Activated effector memory CD4-positive, alpha-beta T cell treated with Interleukin-2 at 50 U/mL for 16 hours (primary cell): Measurements from ENCODE around the gene DNAJC12.
"Not testable (repeated sequence)": the region's sequence is repeated elsewhere in the genome, so short reads cannot be mapped to it uniquely, and the experiment has no call there.

Source experiments
- DNase-seq: peaks from one replicate; pipeline ENCODE4 v3.0.0-alpha.2; 2020

Gene DNAJC12

DNA sequence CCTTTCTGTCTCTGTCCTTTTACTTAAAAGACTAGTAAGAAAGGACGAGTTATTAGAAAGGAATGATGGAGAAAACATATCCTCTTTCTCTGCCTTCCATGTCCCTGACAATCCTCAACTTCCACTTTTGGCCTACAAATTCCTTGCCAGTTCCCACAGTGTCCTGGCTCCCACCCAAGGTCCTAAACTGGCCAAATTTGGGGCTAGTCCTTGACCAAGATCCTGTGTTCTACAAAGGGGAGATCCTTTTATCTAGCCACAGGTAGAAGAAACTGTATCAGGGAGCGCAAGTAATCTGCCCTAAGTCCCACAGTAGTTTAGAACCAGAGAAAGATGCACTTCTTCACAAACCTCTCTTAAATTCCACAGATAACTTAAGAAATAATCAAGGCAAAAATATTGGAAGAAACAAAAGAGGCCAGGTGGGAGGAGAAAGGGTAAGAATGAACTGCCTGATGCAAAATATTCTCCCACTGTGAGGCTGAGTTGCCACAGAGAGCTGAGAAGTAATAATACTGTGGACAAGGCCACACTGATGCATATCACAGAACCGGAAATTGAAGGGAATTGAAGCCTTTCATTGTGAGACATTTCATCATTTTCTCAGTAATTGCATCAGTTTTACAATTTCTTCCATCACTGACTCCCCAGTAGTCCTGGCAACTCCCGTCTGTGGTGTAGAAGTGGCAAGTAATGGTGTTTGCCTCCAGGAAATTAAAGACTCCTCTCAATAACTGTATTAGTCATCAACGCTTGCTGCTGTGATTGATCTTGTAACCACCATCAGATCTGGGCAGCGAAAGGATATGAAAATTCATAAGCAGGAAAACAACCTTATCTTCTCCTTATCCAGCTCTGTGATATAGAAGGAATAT, 47.2 kb downstream of the DNAJC12 start:
- no peak for DNase-seq

GRCh38 chr10:67789769-67790168, 48.2 kb downstream of the DNAJC12 start:
- DNase-seq, result no peak

DNA sequence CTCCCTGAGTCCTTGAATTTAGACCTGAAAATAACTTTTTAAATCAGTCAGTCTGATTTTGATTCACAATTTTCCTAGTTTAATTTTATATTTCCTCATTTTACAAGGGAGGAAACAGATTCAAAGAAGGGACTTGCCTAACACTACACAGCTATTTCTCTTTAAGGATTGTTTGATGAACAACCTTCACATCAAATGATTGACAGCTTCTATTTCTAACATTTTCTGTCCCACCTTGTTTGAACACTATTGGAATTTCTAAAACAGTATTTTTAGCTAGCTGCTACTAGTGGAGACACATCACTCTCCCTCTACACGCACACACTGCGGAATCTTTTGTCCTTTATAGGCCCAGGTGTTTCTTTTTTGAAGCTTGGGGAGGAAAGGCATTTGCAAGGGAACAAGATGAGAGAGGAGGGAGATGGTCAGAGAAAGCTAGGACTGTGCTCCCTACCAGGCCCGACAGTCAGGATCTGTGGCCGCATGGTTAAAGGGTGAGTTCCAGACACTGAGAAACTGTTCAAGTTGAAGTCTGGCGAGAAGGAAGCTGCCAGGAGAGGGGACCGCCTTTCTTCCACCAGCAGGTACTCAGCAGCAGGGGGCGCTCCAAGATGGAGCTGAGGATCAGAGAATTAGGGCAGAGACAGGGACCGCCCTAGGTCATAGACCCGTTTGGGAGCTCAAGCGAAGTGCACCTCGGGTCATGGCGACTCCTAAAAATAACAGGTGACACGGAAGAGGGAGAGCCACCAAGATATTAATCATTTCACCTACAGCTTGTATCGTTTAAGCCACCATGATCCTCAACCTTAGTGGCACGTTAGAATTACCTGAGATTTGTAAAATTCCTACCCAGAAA, 49.7 kb downstream of the DNAJC12 start:
- peak; percentile 60 for DNase-seq

DNA sequence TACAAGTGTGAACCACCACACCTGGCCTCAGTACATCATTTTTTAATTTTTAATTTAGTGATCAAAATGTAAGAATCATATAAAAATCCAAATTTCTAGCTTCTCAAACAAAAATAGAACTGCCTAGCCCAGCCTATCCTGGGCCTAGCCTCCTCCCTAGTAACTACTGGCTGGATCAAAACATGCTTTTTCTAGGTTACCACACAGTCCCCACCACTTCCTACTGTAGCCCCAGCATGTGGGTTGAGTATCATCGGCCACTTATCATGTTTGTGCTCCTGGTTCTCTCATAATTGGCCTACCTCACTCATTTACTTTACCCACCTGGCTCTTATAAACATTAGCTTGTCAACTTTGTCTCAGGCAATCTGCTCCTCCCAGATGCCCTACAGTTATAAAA, 52.9 kb downstream of the DNAJC12 start:
- DNase-seq, result no peak

- DNase-seq, result no peak
Measured at GRCh38 chr10:67784474-67784873, 53.5 kb downstream of the DNAJC12 start.

GRCh38 chr10:67783606-67784294, 54.2 kb downstream of the DNAJC12 start:
- DNase-seq, result no peak

DNA sequence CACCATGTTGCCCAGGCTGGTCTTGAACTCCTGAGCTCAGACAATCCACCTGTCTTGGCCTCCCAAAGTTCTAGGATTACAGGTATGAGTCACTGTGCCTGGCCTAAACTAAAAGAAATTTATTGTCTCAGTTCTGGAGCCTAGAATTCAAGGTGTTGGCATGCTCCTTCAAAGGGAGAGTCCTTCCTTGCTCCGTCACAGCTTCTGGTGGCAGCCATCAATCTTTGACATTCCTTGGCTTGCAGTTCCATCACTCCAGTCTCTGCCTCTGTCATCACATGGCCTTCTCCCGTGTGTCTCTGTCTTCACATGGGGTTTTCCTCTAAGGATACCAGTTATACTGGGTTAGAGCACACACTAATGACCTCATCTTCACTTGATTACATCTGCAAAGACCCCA, 55.5 kb downstream of the DNAJC12 start:
- no peak for DNase-seq

DNA sequence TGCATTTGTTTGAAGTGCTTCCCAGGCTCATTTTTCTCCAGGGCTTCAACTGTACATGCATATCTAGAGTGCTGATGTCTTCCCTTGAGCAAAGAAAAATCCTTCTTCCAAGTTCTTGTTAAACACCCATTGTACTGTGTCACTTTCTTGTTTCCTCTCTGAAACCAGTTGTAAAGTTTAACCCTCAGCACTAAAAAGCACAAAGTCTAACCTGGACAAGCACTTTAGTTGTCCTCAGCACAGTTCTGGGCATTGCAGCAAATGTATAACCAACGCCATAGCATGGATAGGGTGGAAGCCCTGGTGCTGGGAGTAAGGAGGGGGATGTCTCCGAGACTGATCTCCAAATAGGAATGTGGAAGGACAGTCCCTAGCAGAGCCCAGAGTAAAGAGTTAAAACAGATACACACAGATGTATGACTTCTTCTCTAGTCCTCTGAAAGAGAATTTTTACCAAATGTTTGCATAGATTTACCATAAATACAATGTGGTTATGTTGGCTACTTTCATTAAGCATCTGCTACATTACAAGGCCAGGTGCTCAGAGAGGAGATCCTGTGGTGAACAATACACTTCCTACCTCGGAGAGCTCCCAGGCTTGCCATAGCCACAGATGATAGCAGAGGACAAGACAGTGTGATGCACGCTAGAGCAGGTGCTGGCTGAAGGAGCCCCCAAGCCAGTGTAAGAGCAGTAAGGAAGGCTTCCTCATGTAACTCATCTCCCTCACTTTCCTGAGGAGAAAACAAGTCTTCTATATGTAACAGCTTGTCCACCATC, 57.0 kb downstream of the DNAJC12 start:
- DNase-seq, result no peak

DNA sequence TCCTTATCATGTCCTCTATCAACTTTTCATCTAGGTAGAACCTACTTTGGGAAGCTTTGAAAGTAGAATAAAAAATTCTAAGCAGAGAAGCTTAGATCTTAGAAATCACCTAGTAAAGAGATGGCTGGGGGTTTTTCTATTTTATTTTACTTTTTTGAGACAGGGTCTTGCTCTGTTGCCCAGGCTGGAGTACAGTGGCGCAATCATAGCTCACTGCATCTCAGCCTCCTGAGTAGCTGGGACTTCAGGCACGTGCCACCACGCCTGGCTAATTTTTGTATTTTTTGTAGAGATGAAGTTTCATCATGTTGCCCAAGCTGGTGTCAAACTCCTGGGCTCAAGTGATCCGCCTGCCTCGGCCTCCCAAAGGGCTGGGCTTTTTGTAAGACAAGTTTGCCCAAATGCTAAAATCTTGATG, 57.8 kb downstream of the DNAJC12 start:
- not testable (repeated sequence) for DNase-seq

- DNase-seq, result peak; percentile 22
Measured at GRCh38 chr10:67779465-67780203, 58.4 kb downstream of the DNAJC12 start.

GRCh38 chr10:67776371-67776770, 61.6 kb downstream of the DNAJC12 start:
- DNase-seq, result no peak

DNA sequence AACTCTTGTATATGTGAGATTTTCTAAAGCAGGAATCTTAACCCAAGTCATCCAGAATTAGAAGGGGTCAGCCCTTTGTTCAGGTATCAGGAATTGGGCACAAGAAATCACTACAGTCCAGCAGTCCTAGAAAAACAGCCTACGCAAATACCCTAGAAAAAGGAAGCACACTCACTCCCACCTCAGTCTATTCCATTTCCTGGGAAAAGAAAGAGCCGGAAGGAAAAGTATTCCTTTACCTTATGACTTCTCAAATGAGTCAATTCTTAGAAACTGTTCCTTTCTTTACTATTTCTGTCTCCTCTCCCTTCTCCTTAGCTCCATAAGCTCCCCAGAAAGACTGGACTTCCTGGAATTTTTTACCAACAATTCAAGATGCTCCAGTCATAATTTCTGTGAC, 62.7 kb downstream of the DNAJC12 start:
- no peak for DNase-seq

DNA sequence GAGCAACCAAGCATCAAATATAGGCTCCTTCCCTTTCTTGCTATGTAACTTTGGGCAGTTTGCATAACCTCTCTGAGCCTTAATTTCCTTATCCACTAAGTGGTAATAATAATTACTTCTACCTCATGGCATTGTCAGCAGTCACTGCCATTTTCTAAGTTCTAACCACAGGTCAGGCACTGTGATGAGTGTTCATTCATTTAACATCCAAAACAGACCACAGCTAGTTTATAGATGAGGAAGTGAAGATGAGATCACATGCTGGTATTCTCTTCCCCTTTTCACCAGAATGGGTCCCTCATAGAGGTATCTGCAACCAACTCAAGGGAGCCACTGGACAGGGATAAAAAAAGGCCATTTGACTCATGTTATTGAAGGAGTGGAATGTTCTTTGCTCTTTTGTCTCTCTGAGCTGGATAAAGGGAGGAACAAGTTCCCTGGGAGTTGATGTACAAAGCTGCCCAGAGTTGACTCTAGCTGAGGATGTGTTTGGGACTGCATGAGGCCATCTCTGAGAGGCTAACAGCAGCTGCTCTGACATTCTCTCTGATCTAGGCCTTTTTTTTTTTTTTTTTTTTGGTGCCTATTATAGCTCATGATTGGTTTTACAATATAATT, 65.0 kb downstream of the DNAJC12 start:
- DNase-seq, result no peak

DNA sequence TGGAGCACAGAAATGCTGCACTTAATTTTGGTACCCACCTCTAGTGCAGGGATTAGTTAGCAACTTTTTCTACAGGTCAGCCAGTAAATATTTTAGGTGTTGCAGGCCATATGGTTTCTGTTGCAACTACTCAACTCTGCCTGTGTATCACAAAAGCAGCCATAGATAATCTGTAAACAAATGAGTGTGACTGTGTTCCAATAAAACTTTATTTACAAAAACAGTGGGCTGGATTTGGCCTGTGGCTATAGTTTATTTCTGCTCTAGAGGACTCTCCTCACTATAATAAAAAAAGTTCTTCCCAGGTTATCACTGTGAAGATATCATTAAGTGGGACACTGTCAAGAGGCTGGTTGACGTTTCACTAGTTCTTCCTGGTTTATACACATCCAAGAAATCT, 65.8 kb downstream of the DNAJC12 start:
- no peak for DNase-seq

DNA sequence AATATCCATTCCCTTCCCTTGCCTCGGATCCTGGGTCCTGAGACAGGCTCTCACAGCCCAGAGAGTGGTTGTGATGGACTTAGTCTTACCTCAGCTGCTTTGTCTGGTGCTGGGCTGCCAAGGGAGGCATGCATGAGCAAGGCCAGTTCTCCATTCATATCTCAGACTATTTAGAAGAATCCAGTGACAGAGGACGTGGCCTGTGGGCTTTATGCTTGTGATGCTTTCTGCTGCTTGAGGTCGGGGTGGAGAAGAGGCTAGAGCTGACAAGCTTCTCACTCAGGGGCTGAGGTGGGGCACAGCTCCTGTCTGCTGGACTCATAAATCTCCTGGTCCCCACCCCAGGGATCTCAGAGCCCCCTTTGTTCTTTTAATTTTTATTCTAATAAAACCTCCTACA, 66.8 kb downstream of the DNAJC12 start:
- no peak for DNase-seq

GRCh38 chr10:67770537-67770936, 67.5 kb downstream of the DNAJC12 start:
- DNase-seq, result no peak

- no peak for DNase-seq
Measured at GRCh38 chr10:67767244-67767643, 70.7 kb downstream of the DNAJC12 start.

GRCh38 chr10:67764012-67764822, 73.8 kb downstream of the DNAJC12 start:
- peak; percentile 96 for DNase-seq

DNA sequence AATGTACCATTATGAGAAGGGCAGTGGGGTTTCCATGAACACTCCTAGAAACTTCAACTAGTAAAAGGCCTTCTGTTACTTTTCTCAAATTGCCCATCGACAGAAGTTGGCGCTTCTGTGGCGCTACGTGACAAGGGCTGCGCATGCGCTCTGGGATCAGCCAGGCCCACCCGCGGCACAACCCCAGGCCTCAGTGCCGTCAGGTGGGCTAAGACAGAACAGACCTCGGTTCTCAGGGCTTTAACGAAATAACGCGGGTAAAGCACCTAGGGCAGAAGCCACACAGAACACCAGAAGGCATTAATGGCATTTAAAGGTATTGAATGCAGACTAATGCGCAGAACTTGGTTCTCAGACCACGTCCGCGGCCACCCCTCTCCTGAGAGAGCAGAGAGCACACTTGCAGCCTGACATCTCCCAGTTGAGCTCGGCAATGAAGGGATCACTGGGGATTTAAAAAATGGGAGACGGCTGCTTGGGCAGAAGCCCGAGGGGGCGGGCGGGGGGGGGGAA, 74.4 kb downstream of the DNAJC12 start:
- peak; percentile 69 for DNase-seq

GRCh38 chr10:67762567-67762966, 75.4 kb downstream of the DNAJC12 start:
- not testable (repeated sequence) for DNase-seq
